HG03558 (cell line): ENCODE measurements around the gene RHBDL1.
A peak's percentile ranks its signal among the peaks of the same experiment; 100 is the strongest.

Experiments
- ATAC-seq: cut with Tn5 transposase; IDR thresholded peaks from one replicate; pipeline ENCODE4 v1.9.1; 2021; ENCODE audit warnings: moderate number of reproducible peaks; ENCODE audit not compliant: unreplicated experiment; ENCODE audit errors: extremely low read depth

RHBDL1 gene

GRCh38 chr16:652454-653305 is 22.8 kb upstream of the RHBDL1 start:
- ATAC-seq = no peak

- no peak for ATAC-seq
Observed at GRCh38 chr16:654034-654433, 21.4 kb upstream of the RHBDL1 start.

GRCh38 chr16:657487-657886 is 18.0 kb upstream of the RHBDL1 start:
- ATAC-seq = no peak

- ATAC-seq = no peak
Observed at GRCh38 chr16:658679-659571, 16.5 kb upstream of the RHBDL1 start.

GRCh38 chr16:659618-660017 is 15.9 kb upstream of the RHBDL1 start:
- no peak for ATAC-seq

GRCh38 chr16:660132-660458 is 15.4 kb upstream of the RHBDL1 start:
- no peak for ATAC-seq

GRCh38 chr16:660459-661183 is 14.8 kb upstream of the RHBDL1 start:
- no peak for ATAC-seq

- no peak for ATAC-seq
Observed at GRCh38 chr16:661184-661821, 14.2 kb upstream of the RHBDL1 start.

GRCh38 chr16:662095-662494 is 13.4 kb upstream of the RHBDL1 start:
- ATAC-seq = no peak

- ATAC-seq = no peak
Observed at GRCh38 chr16:662597-662996, 12.9 kb upstream of the RHBDL1 start.

- ATAC-seq = no peak
Observed at GRCh38 chr16:666572-666971, 8.9 kb upstream of the RHBDL1 start.

- ATAC-seq = no peak
Observed at GRCh38 chr16:667113-667779, 8.2 kb upstream of the RHBDL1 start.

- peak; percentile 57 for ATAC-seq
Observed at GRCh38 chr16:667780-668518, 7.5 kb upstream of the RHBDL1 start, which contains the start of gene RHOT2. Gene RHOT2, plus strand, starts transcription at chr16:668132. Its CDS starts 68 bp downstream, at chr16:668200.

- no peak for ATAC-seq
Observed at GRCh38 chr16:668519-669171, 6.8 kb upstream of the RHBDL1 start.

GRCh38 chr16:669666-670065 is 5.8 kb upstream of the RHBDL1 start:
- no peak for ATAC-seq

GRCh38 chr16:670485-671352 is 4.8 kb upstream of the RHBDL1 start:
- ATAC-seq = no peak

- ATAC-seq = no peak
Observed at GRCh38 chr16:671353-672131, 3.9 kb upstream of the RHBDL1 start.
